HG03342 (cell line): ENCODE measurements around the gene PLEKHH1.

Experiments used
- ATAC-seq: cut with Tn5 transposase; IDR thresholded peaks from one replicate; pipeline ENCODE4 v1.9.1; 2021; ENCODE audit warnings: mild to moderate bottlenecking, moderate library complexity; ENCODE audit not compliant: unreplicated experiment

Gene PLEKHH1

GRCh38 chr14:67562025-67562775 is 29.1 kb downstream of the PLEKHH1 start:
- no peak for ATAC-seq

- no peak for ATAC-seq
Observed at GRCh38 chr14:67562776-67563150, 29.7 kb downstream of the PLEKHH1 start.

- no peak for ATAC-seq
Observed at GRCh38 chr14:67564236-67564635, 31.1 kb downstream of the PLEKHH1 start.

- ATAC-seq, result no peak
Observed at GRCh38 chr14:67566908-67567307, 33.8 kb downstream of the PLEKHH1 start.

- ATAC-seq, result no peak
Observed at GRCh38 chr14:67567654-67568053, 34.6 kb downstream of the PLEKHH1 start.

- no peak for ATAC-seq
Observed at GRCh38 chr14:67569011-67569650, 36.0 kb downstream of the PLEKHH1 start.

GRCh38 chr14:67569651-67570290 is 36.7 kb downstream of the PLEKHH1 start:
- ATAC-seq, result no peak

- ATAC-seq, result no peak
Observed at GRCh38 chr14:67570453-67570852, 37.4 kb downstream of the PLEKHH1 start.

- ATAC-seq, result peak; percentile 68
Observed at GRCh38 chr14:67571275-67571990, 38.3 kb downstream of the PLEKHH1 start.

- ATAC-seq, result no peak
Observed at GRCh38 chr14:67571991-67572323, 38.9 kb downstream of the PLEKHH1 start.

- no peak for ATAC-seq
Observed at GRCh38 chr14:67572608-67573007, 39.5 kb downstream of the PLEKHH1 start.

GRCh38 chr14:67573228-67574010 is 40.3 kb downstream of the PLEKHH1 start:
- no peak for ATAC-seq

- ATAC-seq, result no peak
Observed at GRCh38 chr14:67574156-67574555, 41.1 kb downstream of the PLEKHH1 start.

- no peak for ATAC-seq
Observed at GRCh38 chr14:67574806-67575205, 41.7 kb downstream of the PLEKHH1 start.

- no peak for ATAC-seq
Observed at GRCh38 chr14:67575684-67576083, 42.6 kb downstream of the PLEKHH1 start.

- ATAC-seq, result no peak
Observed at GRCh38 chr14:67576216-67576955, 43.3 kb downstream of the PLEKHH1 start.

GRCh38 chr14:67577181-67577808 is 44.2 kb downstream of the PLEKHH1 start:
- no peak for ATAC-seq

GRCh38 chr14:67577909-67578749 is 45.0 kb downstream of the PLEKHH1 start:
- ATAC-seq, result no peak

GRCh38 chr14:67579040-67579439 is 46.0 kb downstream of the PLEKHH1 start:
- no peak for ATAC-seq
